Activated B cell treated with CpG ODN at 0.5 μM for 24 hours (primary cell): ENCODE measurements around the gene KRTAP10-8. TPM values are rescaled to one million over a fixed set of nuclear protein-coding genes. Genes with fewer than 3 reads are reported as not detected.
"Not testable (repeated sequence)": the region's sequence is repeated elsewhere in the genome, so short reads cannot be mapped to it uniquely, and the experiment has no call there.

Experiments used
- ATAC-seq: fragments of 200-7000 bp; cut with Tn5 transposase; one replicate; pipeline ENCODE4 v1.10.0; 2021; ENCODE audit warnings: low read depth, mild to moderate bottlenecking, moderate library complexity
- CTCF ChIA-PET: fragments of 350-600 bp; sonication (Branson Sonifier 250); formaldehyde crosslinking; loops from one replicate; lab custom pipeline; 2021; ENCODE audit warnings: antibody characterized with exemption; lab: Charles Lee
- POLR2A ChIA-PET: fragments of 350-600 bp; sonication (Branson Sonifier 250); formaldehyde crosslinking; loops from one replicate; lab custom pipeline; 2021; ENCODE audit warnings: antibody characterized with exemption; lab: Charles Lee
- DNase-seq: peaks from one replicate; pipeline ENCODE4 v3.0.0; 2022
- H3K27ac Mint-ChIP-seq: one replicate; pipeline ENCODE4 v1.8.0; 2020; ENCODE audit warnings: mixed read lengths
- H3K27me3 Mint-ChIP-seq: one replicate; pipeline ENCODE4 v1.8.0; 2021; ENCODE audit warnings: mixed read lengths
- H3K36me3 Mint-ChIP-seq: one replicate; pipeline ENCODE4 v1.8.0; 2021; ENCODE audit warnings: low read depth, mixed read lengths
- H3K4me1 Mint-ChIP-seq: one replicate; pipeline ENCODE4 v1.8.0; 2021; ENCODE audit warnings: mixed read lengths
- H3K4me3 Mint-ChIP-seq: one replicate; pipeline ENCODE4 v1.8.0; 2020; ENCODE audit warnings: mild to moderate bottlenecking, mixed read lengths
- H3K9me3 Mint-ChIP-seq: one replicate; pipeline ENCODE4 v1.8.0; 2020; ENCODE audit warnings: mixed read lengths
- CTCF ChIP-seq: fragments of 200-600 bp; IDR thresholded peaks from one replicate; pipeline ENCODE4 v1.8.0; 2022; ENCODE audit warnings: antibody characterized with exemption, mild to moderate bottlenecking
- intact Hi-C: fragments of 100-400 bp; cut with micrococcal nuclease; formaldehyde crosslinking; loops from one replicate; pipeline ENCODE4 v1.15.1; 2024
- total RNA-seq: library from RNA; stranded (reverse); gene quantifications from 2 replicates; pipeline ENCODE4 v1.2.3, GENCODE V29; 2022

Gene KRTAP10-8
- total RNA-seq, 1 donor from 2014 or later: not detected

GRCh38 chr21:44609193-44609592, 2.7 kb upstream of the KRTAP10-8 start:
- Mint-ChIP-seq H3K27me3 (peaks cover 13% of the 10 kb centered on the region), H3K36me3 (no peaks in the 10 kb centered on the region), H3K9me3 (peaks cover 28% of the 10 kb centered on the region), H3K27ac (no peak overlapping the region), H3K4me3 (no peak overlapping the region), H3K4me1 (no peaks in the 10 kb centered on the region)
- no peak for TF ChIP-seq CTCF
- no peak for ATAC-seq
- POLR2A ChIA-PET: no interaction called here
- intact Hi-C loops: no loop called here
- no peak for DNase-seq
- CTCF ChIA-PET: no interaction called here

- H3K27ac Mint-ChIP-seq, H3K4me1 Mint-ChIP-seq, CTCF ChIA-PET, intact Hi-C loops, H3K36me3 Mint-ChIP-seq, POLR2A ChIA-PET, ATAC-seq, H3K4me3 Mint-ChIP-seq, DNase-seq: not testable (repeated sequence)
- peaks cover 24% of the 10 kb centered on the region for H3K9me3 Mint-ChIP-seq
- peaks cover 11% of the 10 kb centered on the region for H3K27me3 Mint-ChIP-seq
These were observed 1.6 kb upstream of the KRTAP10-8 start for GRCh38 chr21:44610157-44610843.

GRCh38 chr21:44611551-44611950, 328 bp upstream of the KRTAP10-8 start:
- Mint-ChIP-seq H3K9me3 (peaks cover 19% of the 10 kb centered on the region), H3K27ac (no peak overlapping the region), H3K4me3 (no peak overlapping the region), H3K27me3 (peaks cover 9% of the 10 kb centered on the region), H3K36me3 (no peaks in the 10 kb centered on the region), H3K4me1 (no peaks in the 10 kb centered on the region)
- ChIA-PET POLR2A (no interaction called here), CTCF (no interaction called here)
- no peak for ATAC-seq
- DNase-seq: no peak
- intact Hi-C loops: no loop called here
- no peak for TF ChIP-seq CTCF

- TF ChIP-seq CTCF: no peak
- Mint-ChIP-seq H3K4me1 (no peaks in the 10 kb centered on the region), H3K9me3 (peaks cover 18% of the 10 kb centered on the region), H3K27me3 (peaks cover 7% of the 10 kb centered on the region), H3K36me3 (no peaks in the 10 kb centered on the region), H3K27ac (no peak overlapping the region), H3K4me3 (no peak overlapping the region)
- POLR2A ChIA-PET: no interaction called here
- ATAC-seq: no peak
- intact Hi-C loops: no loop called here
- no peak for DNase-seq
- CTCF ChIA-PET: no interaction called here
These were observed 870 bp downstream of the KRTAP10-8 start for GRCh38 chr21:44612669-44613229.

GRCh38 chr21:44613386-44614155, 1.7 kb downstream of the KRTAP10-8 start:
- H3K27ac Mint-ChIP-seq: no peak overlapping the region
- peaks cover 7% of the 10 kb centered on the region for H3K27me3 Mint-ChIP-seq
- no peak overlapping the region for H3K4me3 Mint-ChIP-seq
- TF ChIP-seq CTCF: no peak
- no peaks in the 10 kb centered on the region for H3K36me3 Mint-ChIP-seq
- no peak for ATAC-seq
- no peak for DNase-seq
- CTCF ChIA-PET: no interaction called here
- H3K9me3 Mint-ChIP-seq: peaks cover 18% of the 10 kb centered on the region
- H3K4me1 Mint-ChIP-seq: peaks cover 6% of the 10 kb centered on the region
- intact Hi-C loops: no loop called here
- POLR2A ChIA-PET: no interaction called here
